ENCODE data around the gene CYP26B1. TPM values are rescaled to one million over a fixed set of nuclear protein-coding genes. Genes with fewer than 3 reads are reported as not detected.

The CYP26B1 gene
- polyA plus RNA-seq, 1 donor (not counting 4 experiments of a cell fraction or from before 2014, with no cell fraction given) = 1.2 TPM

- Histone ChIP-seq H3K9me3 (ENCODE audit: control insufficient read depth, low read depth, low read length) (no peaks in the 10 kb centered on the region), H3K4me2 (ENCODE audit: control insufficient read depth, extremely low read depth, insufficient read depth, low read depth, low read length) (no peak overlapping the region), H3K27me3 (ENCODE audit: control insufficient read depth, extremely low read depth, insufficient read depth, low read length) (no peaks in the 10 kb centered on the region), H3K9ac (ENCODE audit: control insufficient read depth, extremely low read depth, insufficient read depth, low read length) (no peak overlapping the region), H3K4me1 (ENCODE audit: control insufficient read depth, extremely low read depth, insufficient read depth, low read length) (no peaks in the 10 kb centered on the region), H3K4me3 (ENCODE audit: control insufficient read depth in 2 of 3, extremely low read depth in 1 of 3, insufficient read depth in 2 of 3, low read depth in 1 of 3, low read length in 3 of 3) (no peak overlapping the region), H2AFZ (ENCODE audit: control insufficient read depth, low read length) (no peak overlapping the region), H3K36me3 (ENCODE audit: control insufficient read depth in 2 of 2, extremely low read depth in 1 of 2, insufficient read depth in 2 of 2, low read length in 2 of 2) (peaks cover 5 to 8% of the 10 kb centered on the region in 2 experiments), H3K27ac (ENCODE audit: control insufficient read depth, insufficient read depth, low read length) (no peak overlapping the region), H4K20me1 (ENCODE audit: control insufficient read depth, extremely low read depth, insufficient read depth, low read length) (no peaks in the 10 kb centered on the region), H3K79me2 (ENCODE audit: control insufficient read depth, insufficient read depth, low read length) (no peaks in the 10 kb centered on the region), H3K9me1 (ENCODE audit: control insufficient read depth, extremely low read depth, insufficient read depth, low read length) (no peaks in the 10 kb centered on the region)
- DNase-seq (ENCODE audit: low read depth, low spot score) (no peak), FAIRE-seq (no peak)
- dilution Hi-C loops (cut with MboI; ENCODE audit: extremely low pct_ligation_motif_present, low sequenced_read_pairs) = no loop called here
- TF ChIP-seq EZH2 (IDR thresholded peaks at IDR 0.05; ENCODE audit: low read length) = no peak
- TF ChIP-seq CTCF (optimal IDR thresholded peaks at IDR 0.05 in 1 of 3, IDR thresholded peaks at IDR 0.05 in 1 of 3, conservative IDR thresholded peaks at IDR 0.05 in 1 of 3; ENCODE audit: extremely low read depth in 1 of 3, insufficient read depth in 2 of 3, low read length in 3 of 3) = no peak
These were observed 35.8 kb upstream of the CYP26B1 start for GRCh38 chr2:72183466-72183865.

- Histone ChIP-seq H3K9ac (ENCODE audit: control insufficient read depth, extremely low read depth, insufficient read depth, low read length) (no peak overlapping the region), H2AFZ (ENCODE audit: control insufficient read depth, low read length) (no peak overlapping the region), H3K36me3 (ENCODE audit: control insufficient read depth in 2 of 2, extremely low read depth in 1 of 2, insufficient read depth in 2 of 2, low read length in 2 of 2) (peaks cover 9 to 10% of the 10 kb centered on the region in 2 experiments), H3K4me1 (ENCODE audit: control insufficient read depth, extremely low read depth, insufficient read depth, low read length) (no peaks in the 10 kb centered on the region), H4K20me1 (ENCODE audit: control insufficient read depth, extremely low read depth, insufficient read depth, low read length) (no peaks in the 10 kb centered on the region), H3K4me2 (ENCODE audit: control insufficient read depth, extremely low read depth, insufficient read depth, low read depth, low read length) (no peak overlapping the region), H3K79me2 (ENCODE audit: control insufficient read depth, insufficient read depth, low read length) (no peaks in the 10 kb centered on the region), H3K27ac (ENCODE audit: control insufficient read depth, insufficient read depth, low read length) (no peak overlapping the region), H3K9me3 (ENCODE audit: control insufficient read depth, low read depth, low read length) (no peaks in the 10 kb centered on the region), H3K4me3 (ENCODE audit: control insufficient read depth in 2 of 3, extremely low read depth in 1 of 3, insufficient read depth in 2 of 3, low read depth in 1 of 3, low read length in 3 of 3) (no peak overlapping the region), H3K9me1 (ENCODE audit: control insufficient read depth, extremely low read depth, insufficient read depth, low read length) (no peaks in the 10 kb centered on the region), H3K27me3 (ENCODE audit: control insufficient read depth, extremely low read depth, insufficient read depth, low read length) (no peaks in the 10 kb centered on the region)
- FAIRE-seq = no peak
- TF ChIP-seq EZH2 (IDR thresholded peaks at IDR 0.05; ENCODE audit: low read length) (no peak), CTCF (optimal IDR thresholded peaks at IDR 0.05 in 1 of 3, IDR thresholded peaks at IDR 0.05 in 1 of 3, conservative IDR thresholded peaks at IDR 0.05 in 1 of 3; ENCODE audit: extremely low read depth in 1 of 3, insufficient read depth in 2 of 3, low read length in 3 of 3) (no peak)
- dilution Hi-C loops (cut with MboI; ENCODE audit: extremely low pct_ligation_motif_present, low sequenced_read_pairs) = no loop called here
- DNase-seq (ENCODE audit: low read depth, low spot score) = no peak
These were observed 35.4 kb upstream of the CYP26B1 start for GRCh38 chr2:72183016-72183415.

Measured in keratinocyte (primary cell).